ENCODE data around the gene BAHD1.
"Not testable (repeated sequence)": the region's sequence is repeated elsewhere in the genome, so short reads cannot be mapped to it uniquely, and the experiment has no call there.

BAHD1 gene

DNA sequence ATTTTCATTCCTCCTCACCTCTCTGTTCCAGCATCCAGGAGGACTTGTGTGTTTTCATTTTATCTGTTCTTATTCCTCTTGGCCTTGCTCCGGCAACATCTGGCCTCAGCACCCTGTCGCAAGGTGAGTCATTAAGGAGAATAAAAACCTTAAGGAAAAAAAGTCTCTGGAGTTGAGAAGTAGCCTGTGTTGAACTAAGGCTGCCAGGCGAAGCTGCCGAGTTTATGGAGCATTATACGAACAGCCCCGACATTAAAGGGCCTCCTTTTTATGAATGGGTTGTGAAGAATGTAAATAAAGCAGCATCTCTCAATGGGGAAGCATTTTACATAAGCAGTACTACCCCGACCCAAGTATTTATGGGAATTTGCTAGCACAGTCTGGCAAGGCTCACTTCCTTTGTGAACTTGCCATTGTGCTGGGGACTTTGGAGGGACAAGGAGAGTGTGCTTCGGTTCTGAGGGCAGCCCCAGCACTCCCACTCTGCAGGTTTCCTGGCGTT lies 4.7 kb downstream of the BAHD1 start:
- no peak for DNase-seq (ENCODE audit: low spot score)

DNA sequence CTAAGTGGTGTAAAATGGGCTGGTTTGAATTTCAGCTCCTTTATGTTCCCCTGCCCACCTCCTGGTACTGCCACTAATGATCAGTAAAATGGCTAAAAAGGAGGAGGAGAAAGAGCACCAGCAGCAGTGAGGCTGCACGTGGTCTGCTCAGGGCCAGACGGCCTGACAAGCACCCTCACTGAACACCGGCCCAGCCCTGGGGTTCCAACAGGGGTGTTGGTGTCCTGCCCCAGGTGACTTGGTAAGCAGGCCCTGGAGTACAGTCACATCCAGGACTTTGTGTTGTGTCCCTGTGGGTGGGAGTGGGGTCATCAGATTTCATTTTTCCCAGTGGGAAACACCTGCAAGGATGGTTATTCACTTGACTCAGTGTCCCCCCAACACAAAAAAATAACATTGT lies 5.4 kb downstream of the BAHD1 start:
- DNase-seq (ENCODE audit: low spot score): no peak

DNA sequence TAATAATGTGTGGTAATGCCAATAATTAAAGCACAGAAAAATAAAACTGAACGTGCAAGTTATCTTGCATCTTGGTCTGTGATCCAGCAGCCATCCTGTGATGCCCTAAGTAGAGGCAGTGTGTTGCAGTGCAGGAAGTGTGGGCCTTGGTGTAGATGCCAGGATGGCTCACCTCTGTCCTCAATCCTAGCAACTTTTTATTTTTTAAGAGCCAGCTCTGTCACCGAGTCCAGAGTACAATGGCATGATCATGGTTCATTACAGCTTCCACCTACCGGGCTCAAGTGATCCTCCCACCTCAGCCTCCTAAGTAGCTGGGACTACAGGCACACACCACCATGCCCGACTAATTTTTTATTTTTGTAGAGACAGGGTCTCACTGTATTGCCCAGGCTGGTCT lies 7.6 kb downstream of the BAHD1 start:
- DNase-seq (ENCODE audit: low spot score): no peak

- DNase-seq (ENCODE audit: low spot score): no peak
Observed at GRCh38 chr15:40449275-40449674, 8.5 kb downstream of the BAHD1 start.

- no peak for DNase-seq (ENCODE audit: low spot score)
Observed at GRCh38 chr15:40450047-40450446, 9.3 kb downstream of the BAHD1 start.

DNA sequence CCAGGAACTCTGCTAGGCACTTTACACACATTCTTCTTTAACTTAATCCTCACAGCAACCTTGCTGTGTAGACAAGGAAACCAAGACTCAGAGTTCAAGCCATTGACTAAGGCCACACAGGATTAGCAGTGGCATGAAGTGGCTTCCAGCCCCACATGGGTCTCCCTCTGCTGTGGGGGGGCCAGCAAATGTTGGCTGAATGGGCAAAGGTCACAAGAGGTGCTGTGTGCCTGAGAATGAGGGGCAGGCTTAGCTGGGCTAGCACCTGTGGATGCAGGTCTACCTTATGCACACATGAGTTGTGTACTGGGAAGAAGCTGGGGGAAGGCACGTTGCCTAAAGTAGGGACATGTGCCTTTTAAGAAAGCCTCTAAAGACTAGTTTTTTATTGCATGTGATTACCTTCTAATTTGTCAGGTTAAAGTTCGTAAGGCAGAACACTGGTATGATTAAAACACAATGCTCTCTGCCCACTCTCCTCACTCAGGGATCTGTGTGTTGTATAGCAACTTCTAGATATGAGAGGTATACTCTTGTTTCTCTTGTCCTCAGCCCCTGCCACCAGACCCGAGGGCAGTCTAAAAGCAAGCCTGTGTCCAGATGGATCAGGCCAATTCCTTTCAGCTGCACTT lies 10.9 kb downstream of the BAHD1 start:
- DNase-seq (ENCODE audit: low spot score): no peak

DNA sequence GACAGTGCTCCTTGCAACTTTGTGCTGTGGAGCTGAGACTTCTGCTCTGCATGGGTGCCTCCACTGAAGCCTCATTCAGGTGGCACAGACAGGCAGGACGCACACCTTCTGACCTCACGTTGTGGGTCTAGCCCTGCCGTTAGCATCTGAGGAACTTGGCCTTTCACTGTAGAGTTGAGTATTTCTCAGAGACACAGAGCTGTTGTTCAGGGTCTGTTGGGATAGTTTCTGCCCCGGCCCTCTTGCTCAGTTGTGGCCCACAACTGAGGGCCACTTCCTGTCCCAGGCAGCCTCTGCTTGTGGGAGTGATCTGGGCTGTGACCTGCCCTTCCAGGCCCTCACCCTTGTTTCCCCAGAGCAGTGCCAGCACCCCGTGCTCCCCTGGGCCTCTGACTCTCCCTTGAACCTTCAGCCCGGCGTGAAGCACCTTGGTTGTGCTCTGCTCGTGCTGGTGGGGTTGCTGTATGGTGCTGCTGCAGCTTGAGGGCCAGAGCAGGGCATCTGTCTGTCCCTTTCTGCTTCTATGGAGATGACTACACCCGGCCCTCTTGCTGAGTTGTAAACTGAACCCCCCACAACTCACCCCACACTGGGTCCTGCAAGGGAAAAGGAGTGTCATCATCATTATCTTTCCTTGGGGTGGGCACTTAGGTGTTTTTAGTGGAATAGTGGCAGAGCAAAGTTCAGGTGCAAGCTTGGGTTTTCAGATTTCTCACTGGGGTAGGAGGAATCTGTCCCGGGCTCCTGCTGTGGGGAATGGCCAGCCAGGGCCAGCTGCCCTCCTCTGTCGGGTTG lies 11.7 kb downstream of the BAHD1 start:
- no peak for DNase-seq (ENCODE audit: low spot score)

- not testable (repeated sequence) for DNase-seq (ENCODE audit: low spot score)
Observed at GRCh38 chr15:40453941-40454340, 13.2 kb downstream of the BAHD1 start.

DNA sequence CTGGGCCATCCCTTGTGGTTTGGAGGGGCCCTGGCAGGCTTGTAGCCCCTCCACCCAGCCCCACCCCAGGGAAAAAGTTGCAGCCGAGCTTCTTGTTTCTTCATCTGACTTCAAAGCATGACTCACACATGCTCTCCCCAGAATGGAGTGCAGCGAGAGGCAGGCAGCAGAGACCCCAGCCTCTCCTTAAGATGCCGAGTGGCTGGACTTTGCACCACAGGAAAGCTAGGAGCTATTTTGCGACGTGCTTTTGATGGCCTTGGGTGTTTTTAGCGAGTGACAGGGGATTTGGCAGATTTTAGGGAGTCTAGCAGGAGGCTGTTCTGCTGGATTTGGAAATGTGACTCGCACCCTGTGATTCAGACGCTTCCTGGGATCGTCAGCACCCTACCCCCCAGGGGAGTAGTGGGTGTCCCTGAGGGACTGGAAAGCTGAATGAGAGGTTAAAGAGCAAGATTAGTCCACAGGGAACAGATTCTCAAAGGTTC lies 14.2 kb downstream of the BAHD1 start:
- DNase-seq (ENCODE audit: low spot score): peak; percentile 56

- DNase-seq (ENCODE audit: low spot score): no peak
Observed at GRCh38 chr15:40456299-40456712, 15.6 kb downstream of the BAHD1 start.

- no peak for DNase-seq (ENCODE audit: low spot score)
Observed at GRCh38 chr15:40456738-40457137, 16.0 kb downstream of the BAHD1 start.

DNA sequence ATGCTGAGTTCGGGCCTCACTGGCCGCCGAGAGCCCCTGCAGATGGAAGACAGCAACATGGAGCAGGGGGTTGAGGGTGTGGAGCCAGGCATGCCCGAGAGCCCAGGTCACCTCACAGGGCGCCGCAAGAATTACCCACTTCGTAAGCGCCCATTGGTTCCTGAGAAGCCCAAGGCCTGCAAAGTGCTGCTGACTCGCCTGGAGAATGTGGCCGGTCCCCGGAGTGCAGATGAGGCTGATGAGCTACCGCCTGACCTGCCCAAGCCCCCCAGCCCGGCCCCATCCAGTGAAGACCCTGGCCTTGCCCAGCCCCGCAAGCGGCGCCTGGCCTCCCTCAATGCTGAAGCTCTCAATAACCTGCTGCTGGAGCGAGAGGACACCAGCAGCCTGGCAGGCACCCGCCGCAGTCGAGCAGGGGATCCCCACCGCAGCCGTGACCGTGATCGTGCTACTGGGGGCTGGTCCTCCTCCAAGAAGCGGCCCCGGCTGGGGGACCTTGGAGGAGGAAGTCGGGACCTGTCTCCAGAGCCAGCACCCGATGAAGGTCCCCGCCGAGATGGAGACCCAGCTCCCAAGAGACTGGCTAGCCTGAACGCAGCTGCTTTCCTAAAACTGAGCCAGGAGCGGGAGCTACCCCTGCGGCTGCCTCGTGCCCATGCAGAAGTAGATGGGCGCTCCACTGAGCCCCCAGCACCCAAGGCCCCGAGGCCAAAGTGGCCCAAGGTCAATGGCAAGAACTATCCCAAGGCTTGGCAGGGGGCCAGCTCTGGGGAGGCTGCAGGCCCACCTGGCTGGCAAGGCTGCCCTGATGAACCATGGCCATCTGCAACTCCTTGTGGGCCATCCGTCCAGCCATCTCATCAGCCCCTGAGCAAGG lies 18.0 kb downstream of the BAHD1 start:
- DNase-seq (ENCODE audit: low spot score): no peak

GRCh38 chr15:40459391-40460015 lies 18.8 kb downstream of the BAHD1 start:
- no peak for DNase-seq (ENCODE audit: low spot score)

DNA sequence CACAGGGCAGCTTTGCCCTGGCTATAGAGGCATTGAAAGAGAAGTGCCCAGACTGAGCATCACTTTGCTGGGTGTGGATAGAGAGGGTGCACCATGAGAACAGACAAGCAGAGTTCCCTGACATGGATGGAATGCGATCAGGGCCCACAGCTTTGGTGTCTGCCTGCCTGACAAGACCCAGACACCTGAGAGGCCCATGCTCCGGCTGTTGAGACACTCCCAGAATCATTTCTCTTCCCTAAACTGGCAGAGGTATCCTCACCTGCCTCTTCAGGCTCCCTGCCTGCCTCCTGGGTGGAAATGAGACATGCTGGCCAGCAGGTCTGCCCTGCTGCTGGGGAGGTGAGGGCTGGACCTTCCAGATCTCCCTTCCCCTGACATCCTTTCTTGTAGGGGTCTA lies 19.7 kb downstream of the BAHD1 start:
- DNase-seq (ENCODE audit: low spot score): no peak

DNA sequence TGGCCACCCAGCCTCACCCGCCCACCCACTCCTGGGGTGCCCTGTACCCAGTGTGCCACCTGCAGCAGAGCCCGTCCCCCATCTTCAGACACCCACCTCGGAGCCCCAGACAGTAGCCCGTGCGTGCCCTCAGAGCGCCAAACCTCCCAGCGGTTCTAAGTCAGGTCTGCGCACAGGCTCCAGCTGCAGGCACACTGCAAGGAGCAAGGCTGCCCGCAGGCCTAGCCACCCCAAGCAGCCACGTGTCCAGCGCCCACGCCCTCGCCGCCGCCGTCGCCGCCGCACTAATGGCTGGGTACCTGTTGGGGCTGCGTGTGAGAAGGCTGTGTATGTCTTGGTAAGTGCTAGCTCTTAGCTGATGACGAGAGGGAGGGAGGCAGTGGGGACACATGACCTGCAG lies 21.2 kb downstream of the BAHD1 start:
- DNase-seq (ENCODE audit: low spot score): no peak

DNA sequence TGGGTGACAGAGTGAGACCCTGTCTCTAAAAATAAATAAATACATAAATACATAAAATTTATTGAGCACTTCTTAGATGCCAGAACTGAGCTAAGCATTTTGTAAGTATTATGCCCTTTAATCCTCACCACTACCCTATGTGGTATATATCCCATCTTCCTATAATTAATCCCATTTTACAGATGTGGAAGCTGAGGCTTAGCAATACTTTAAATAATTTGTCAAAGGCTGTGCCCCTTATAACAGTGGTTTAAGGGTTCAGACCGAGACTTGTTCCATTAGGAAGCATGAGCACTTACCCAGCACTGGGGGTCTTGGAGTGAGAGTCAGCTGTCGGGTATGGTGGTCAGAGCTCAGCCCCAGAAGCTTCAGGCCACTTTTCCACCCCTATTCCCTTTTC lies 22.5 kb downstream of the BAHD1 start:
- no peak for DNase-seq (ENCODE audit: low spot score)

GRCh38 chr15:40463886-40464545 lies 23.3 kb downstream of the BAHD1 start:
- no peak for DNase-seq (ENCODE audit: low spot score)

GRCh38 chr15:40464595-40465185 lies 23.9 kb downstream of the BAHD1 start:
- no peak for DNase-seq (ENCODE audit: low spot score)

- no peak for DNase-seq (ENCODE audit: low spot score)
Observed at GRCh38 chr15:40465939-40466338, 25.2 kb downstream of the BAHD1 start.

DNA sequence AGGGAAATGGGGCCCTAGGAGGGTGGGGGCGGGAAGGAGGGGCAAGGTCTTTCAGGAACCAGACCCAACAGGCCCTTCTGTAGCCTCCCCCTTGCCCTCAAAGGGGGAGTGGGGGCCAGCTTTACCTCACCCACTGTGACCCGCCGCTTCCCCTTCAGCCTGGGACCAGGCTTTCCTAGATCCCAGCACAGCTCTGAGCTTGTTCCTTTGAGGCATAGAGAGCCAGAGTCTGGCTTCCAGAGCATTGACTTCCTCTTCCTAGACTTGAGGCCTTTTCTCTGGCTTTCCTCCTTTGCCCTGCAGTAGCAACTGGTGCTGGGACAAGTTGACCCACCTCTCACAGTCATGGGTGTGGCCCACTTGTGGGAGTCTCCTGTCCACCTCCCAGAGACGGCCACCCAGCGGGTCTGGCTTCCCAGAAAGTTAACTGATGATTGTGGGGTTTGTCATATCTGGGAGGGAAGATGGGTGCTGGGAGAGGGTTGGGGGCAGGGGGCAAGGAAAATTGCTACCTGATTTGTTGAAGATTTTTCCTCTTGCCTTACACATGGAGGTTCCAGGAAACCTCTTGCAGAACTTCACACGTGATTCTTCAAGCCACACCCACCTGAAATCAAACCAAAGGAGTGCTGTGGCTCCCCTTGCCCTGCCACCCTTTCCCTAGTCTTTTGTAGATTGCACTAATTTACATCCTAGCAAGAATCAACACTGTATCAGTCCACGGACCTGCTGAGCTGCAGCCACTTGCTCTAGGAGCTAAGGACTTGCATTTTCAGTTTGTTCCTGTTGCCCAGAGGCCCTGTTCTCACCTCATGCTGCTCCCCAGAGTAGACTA lies 25.9 kb downstream of the BAHD1 start:
- no peak for DNase-seq (ENCODE audit: low spot score)
